Panc1 (cell line): ENCODE data around the gene SSC4D.

Source experiments
- CTCF ChIP-seq: fragments of 450-650 bp; IDR thresholded peaks from 2 replicates; pipeline ENCODE4 v1.5.1; 2017; ENCODE audit warnings: mild to moderate bottlenecking
- POLR2AphosphoS5 ChIP-seq: IDR thresholded peaks from 2 replicates; pipeline ENCODE4 v1.6.1; 2012; ENCODE audit warnings: mild to moderate bottlenecking, low read depth, low read length, moderate library complexity

- no peak for TF ChIP-seq CTCF
- TF ChIP-seq POLR2AphosphoS5 = no peak
Observed at GRCh38 chr7:76340617-76341131, 68.8 kb downstream of the SSC4D start.
